IMR-90 (cell line): ENCODE data around the gene TRAF3. TPM values are rescaled to one million over a fixed set of nuclear protein-coding genes. Genes with fewer than 3 reads are reported as not detected.

Experiments used
- ATAC-seq: fragments of 200-7000 bp; cut with Tn5 transposase; 2 replicates; pipeline ENCODE4 v1.9.1; 2020; ENCODE audit warnings: low read depth, mild to moderate bottlenecking, moderate library complexity
- BruUV-seq: library from RNA; stranded (reverse); fragments of 400-500 nt; replicated peaks from 2 replicates; lab custom pipeline; 2021; lab: Mats Ljungman, UMichigan
- CTCF ChIA-PET: fragments of 300-600 bp; formaldehyde crosslinking; extraction: SDS; loops from one replicate; lab custom pipeline; 2021; ENCODE audit warnings: antibody characterized with exemption; lab: Yijun Ruan, JAX
- POLR2A ChIA-PET: fragments of 300-600 bp; sonication (Branson Sonifier 250); formaldehyde crosslinking; loops from one replicate; lab custom pipeline; 2022; ENCODE audit warnings: antibody characterized with exemption; ENCODE audit not compliant: unreplicated experiment; lab: Charles Lee
- DNase-seq: peaks from one replicate; pipeline ENCODE4 v3.0.0; 2013
- H2AFZ ChIP-seq: replicated peaks from 2 replicates; pipeline ENCODE3; 2013; ENCODE audit warnings: low read length, mild to moderate bottlenecking; ENCODE audit not compliant: poor library complexity
- H2AK5ac ChIP-seq: 2 replicates; pipeline ENCODE4 v1.6.1; 2013; ENCODE audit warnings: low read depth, low read length, inconsistent platforms
- H2AK9ac ChIP-seq: replicated peaks from 2 replicates; pipeline ENCODE3; 2013; ENCODE audit warnings: mild to moderate bottlenecking, low read depth, low read length, moderate library complexity; ENCODE audit not compliant: poor library complexity
- H2BK120ac ChIP-seq: 2 replicates; pipeline ENCODE4 v1.6.1; 2013; ENCODE audit warnings: low read depth, low read length, inconsistent platforms
- H2BK15ac ChIP-seq: 3 replicates; pipeline ENCODE4 v1.6.1; 2013; ENCODE audit warnings: low read depth, low read length, inconsistent platforms
- H2BK20ac ChIP-seq: 2 replicates; pipeline ENCODE4 v1.6.1; 2013; ENCODE audit warnings: low read depth, mild to moderate bottlenecking, inconsistent platforms, low read length, moderate library complexity
- H2BK5ac ChIP-seq: 2 replicates; pipeline ENCODE4 v1.6.1; 2013; ENCODE audit warnings: mild to moderate bottlenecking, low read depth, low read length, inconsistent platforms; ENCODE audit not compliant: poor library complexity, severe bottlenecking
- H3K14ac ChIP-seq: replicated peaks from 2 replicates; pipeline ENCODE4 v1.6.1; 2013; ENCODE audit warnings: low read depth, low read length, inconsistent platforms
- H3K18ac ChIP-seq: 2 replicates; pipeline ENCODE4 v1.6.1; 2013; ENCODE audit warnings: low read depth, low read length, control low read depth
- H3K23ac ChIP-seq: 2 replicates; pipeline ENCODE4 v1.6.1; 2013; ENCODE audit warnings: low read depth, low read length, inconsistent platforms
- H3K27ac ChIP-seq: 2 replicates; pipeline ENCODE4 v1.5.1; 2013; ENCODE audit warnings: mild to moderate bottlenecking, control low read depth, low read length; ENCODE audit not compliant: insufficient read depth
- H3K27me3 ChIP-seq: 2 replicates; pipeline ENCODE4 v1.6.1; 2013; ENCODE audit warnings: low read length; ENCODE audit not compliant: control insufficient read depth, insufficient read depth
- H3K36me3 ChIP-seq: 2 replicates; pipeline ENCODE4 v1.6.1; 2013; ENCODE audit warnings: low read length, mixed read lengths; ENCODE audit not compliant: control insufficient read depth, insufficient read depth
- H3K4ac ChIP-seq: 2 replicates; pipeline ENCODE4 v1.6.1; 2013; ENCODE audit warnings: low read depth, low read length, inconsistent platforms
- H3K4me1 ChIP-seq: 2 replicates; pipeline ENCODE4 v1.6.1; 2013; ENCODE audit warnings: low read length, mixed read lengths; ENCODE audit not compliant: control insufficient read depth, insufficient read depth
- H3K4me2 ChIP-seq: 2 replicates; pipeline ENCODE4 v1.6.1; 2013; ENCODE audit warnings: low read depth, mild to moderate bottlenecking, control low read depth, low read length, moderate library complexity
- H3K4me3 ChIP-seq: 2 replicates; pipeline ENCODE4 v1.5.1; 2013; ENCODE audit warnings: low read depth, mild to moderate bottlenecking, control low read depth, low read length, moderate library complexity; ENCODE audit not compliant: insufficient read depth
- H3K56ac ChIP-seq: 2 replicates; pipeline ENCODE4 v1.6.1; 2013; ENCODE audit warnings: low read length, inconsistent platforms; ENCODE audit not compliant: insufficient read depth; ENCODE audit errors: extremely low read depth
- H3K79me1 ChIP-seq, 2 experiments: 2 replicates each; pipeline ENCODE4 v1.6.1; 2013; ENCODE audit warnings: low read length in 2 of 2, inconsistent platforms in 1 of 2, low read depth in 1 of 2
- H3K9ac ChIP-seq: 2 replicates; pipeline ENCODE4 v1.6.1; 2013; ENCODE audit warnings: low read depth, low read length, control low read depth
- H3K9me1 ChIP-seq: 2 replicates; pipeline ENCODE4 v1.6.1; 2013; ENCODE audit warnings: low read length, inconsistent platforms; ENCODE audit not compliant: insufficient read depth
- H3K9me3 ChIP-seq: 2 replicates; pipeline ENCODE4 v1.6.1; 2013; ENCODE audit warnings: low read length; ENCODE audit not compliant: control insufficient read depth, insufficient read depth
- H4K20me1 ChIP-seq: 2 replicates; pipeline ENCODE4 v1.6.1; 2013; ENCODE audit warnings: low read length, inconsistent platforms; ENCODE audit not compliant: insufficient read depth
- H4K5ac ChIP-seq: 2 replicates; pipeline ENCODE4 v1.6.1; 2013; ENCODE audit warnings: mild to moderate bottlenecking, low read depth, low read length, control low read depth
- H4K8ac ChIP-seq, 2 experiments: 2 replicates each; pipeline ENCODE4 v1.6.1; 2013; ENCODE audit warnings: low read depth in 2 of 2, low read length in 2 of 2, control low read depth in 1 of 2, inconsistent platforms in 1 of 2
- H4K91ac ChIP-seq: 2 replicates; pipeline ENCODE4 v1.6.1; 2013; ENCODE audit warnings: low read depth, low read length, inconsistent platforms; ENCODE audit not compliant: insufficient read depth
- BHLHE40 ChIP-seq: fragments of 150-350 bp; IDR thresholded peaks from 2 replicates; pipeline ENCODE4 v1.6.1; 2016; ENCODE audit warnings: mild to moderate bottlenecking, low read depth, low read length
- CEBPB ChIP-seq: IDR thresholded peaks from 2 replicates; pipeline ENCODE4 v1.6.1; 2012; ENCODE audit warnings: low read depth, low read length, improper control_type of control experiment
- CHD1 ChIP-seq: IDR thresholded peaks from 2 replicates; pipeline ENCODE4 v1.6.1; 2012; ENCODE audit warnings: low read depth, low read length, improper control_type of control experiment
- ELK1 ChIP-seq: fragments of 150-350 bp; IDR thresholded peaks from 2 replicates; pipeline ENCODE4 v1.6.1; 2016; ENCODE audit warnings: low read depth, mild to moderate bottlenecking, low read length, moderate library complexity, borderline replicate concordance
- FOS ChIP-seq: fragments of 150-350 bp; IDR thresholded peaks from 2 replicates; pipeline ENCODE4 v1.6.1; 2016; ENCODE audit warnings: low read depth, low read length
- MXI1 ChIP-seq: IDR thresholded peaks from 2 replicates; pipeline ENCODE4 v1.6.1; 2012; ENCODE audit warnings: low read depth, mild to moderate bottlenecking, low read length, moderate library complexity, borderline replicate concordance
- NFE2L2 ChIP-seq: fragments of 150-350 bp; IDR thresholded peaks from 2 replicates; pipeline ENCODE4 v1.6.1; 2016; ENCODE audit warnings: low read depth, mild to moderate bottlenecking, low read length
- RAD21 ChIP-seq: IDR thresholded peaks from 2 replicates; pipeline ENCODE4 v1.6.1; 2012; ENCODE audit warnings: low read length, improper control_type of control experiment
- RCOR1 ChIP-seq: IDR thresholded peaks from 2 replicates; pipeline ENCODE4 v1.6.1; 2012; ENCODE audit warnings: mild to moderate bottlenecking, low read length, improper control_type of control experiment; ENCODE audit not compliant: insufficient replicate concordance
- RFX5 ChIP-seq: IDR thresholded peaks from 2 replicates; pipeline ENCODE4 v1.8.0; 2012; ENCODE audit warnings: low read depth, mild to moderate bottlenecking, low read length, moderate library complexity
- SMC3 ChIP-seq: fragments of 150-350 bp; IDR thresholded peaks from 2 replicates; pipeline ENCODE4 v1.6.1; 2016; ENCODE audit warnings: low read depth, mild to moderate bottlenecking, antibody characterized with exemption, low read length, moderate library complexity
- USF2 ChIP-seq: fragments of 150-350 bp; IDR thresholded peaks from 2 replicates; pipeline ENCODE4 v1.6.1; 2017; ENCODE audit warnings: mild to moderate bottlenecking, antibody characterized with exemption, low read length, low read depth
- WGBS, 2 experiments: methylation state at CpG; one replicate each; pipeline versions ENCODE4 v1.1.5 to v1.1.7; 2013; ENCODE audit warnings: missing lambda C conversion rate in 2 of 2; ENCODE audit not compliant: insufficient read length in 1 of 2; ENCODE audit errors: extremely low coverage in 2 of 2; 5-methylcytosine and 5-hydroxymethylcytosine counted together
- dilution Hi-C: fragments of 300-500 bp; cut with HindIII; formaldehyde crosslinking; loops from one replicate; pipeline ENCODE4 v1.14.3; 2018; ENCODE audit warnings: low sequenced_read_pairs; ENCODE audit not compliant: unreplicated experiment
- in situ Hi-C: fragments of 300-500 bp; cut with MboI; formaldehyde crosslinking; loops from 3 replicates; pipeline ENCODE4 v1.14.3; 2019; ENCODE audit warnings: low sequenced_read_pairs, inconsistent platforms, mixed read lengths
- intact Hi-C: fragments of 100-400 bp; cut with micrococcal nuclease; formaldehyde crosslinking; loops from 2 replicates; pipeline ENCODE4 v1.10.0; 2022
- polyA plus RNA-seq, 3 experiments: library from polyadenylated mRNA; depleted of rRNA; stranded (reverse); fragments of >200 nt; gene quantifications; 2 replicates each; pipeline ENCODE4 v1.2.3, GENCODE V29; 2012; ENCODE audit warnings: low replicate concordance in 1 of 3
- total RNA-seq: library from RNA; depleted of rRNA; stranded (reverse); fragments of >200 nt; gene quantifications from 2 replicates; pipeline ENCODE4 v1.2.3, GENCODE V29; 2012
- TF ChIP-seq, protein P1 (sequence below): conservative IDR thresholded peaks from 2 replicates; pipeline ENCODE4 v1.5.1; 2012; ENCODE audit warnings: mild to moderate bottlenecking, low read depth, low read length, improper control_type of control experiment

The TRAF3 gene
- total and polyA plus RNA-seq, 2 of the 4 experiments (the other 2 are of a cell fraction) = 21.2 to 25.3 TPM

DNA sequence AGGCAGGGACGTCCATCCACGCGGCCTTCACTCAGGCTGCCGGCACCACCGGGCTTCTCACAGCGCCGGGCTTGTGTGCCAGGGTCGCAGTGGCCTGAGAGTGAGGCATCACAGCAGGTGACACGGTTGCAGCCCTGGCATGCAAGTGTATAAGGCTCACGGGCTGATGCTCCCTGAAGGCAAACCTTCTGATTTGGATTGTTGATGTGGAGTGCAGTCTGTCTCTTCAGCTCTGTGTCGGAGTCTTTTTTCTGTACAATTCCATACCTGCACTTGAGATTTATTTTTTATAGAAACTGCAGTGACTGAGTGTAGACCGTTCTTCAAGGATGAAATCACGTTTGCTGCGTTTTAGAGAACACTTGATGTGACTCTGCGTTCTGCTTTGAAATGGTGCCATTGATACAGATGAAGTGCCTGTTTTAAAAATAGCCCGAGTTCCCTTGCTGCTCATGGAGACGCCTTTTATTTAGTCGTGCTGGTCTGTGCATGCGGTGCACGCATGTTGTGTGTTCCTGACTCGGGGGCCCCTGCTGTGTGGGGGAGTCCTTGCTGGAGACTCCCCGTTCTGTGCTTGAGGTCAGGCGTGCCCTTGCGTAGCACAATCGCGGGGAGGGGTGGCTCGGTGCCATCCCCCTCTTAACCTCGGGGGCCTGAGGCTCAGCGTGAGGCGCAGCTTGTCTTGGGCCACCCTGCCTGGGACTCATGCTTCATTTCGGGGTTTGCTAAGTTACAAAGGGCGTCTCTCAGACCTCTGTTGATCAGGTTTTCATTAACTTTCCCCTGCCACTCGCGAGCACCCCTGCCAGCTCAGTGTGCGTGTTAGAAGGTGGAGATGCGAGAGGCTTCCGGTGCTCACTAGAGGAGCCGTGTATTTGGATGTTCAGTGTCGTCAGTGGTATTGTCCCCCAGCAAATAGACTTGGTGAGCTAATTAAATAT lies 123.7 kb downstream of the TRAF3 start:
- no peak overlapping the region for H2BK15ac ChIP-seq
- no peaks in the 10 kb centered on the region for H3K4me1 ChIP-seq
- peaks cover 2% of the 10 kb centered on the region for H3K9me1 ChIP-seq
- no peak overlapping the region for H3K23ac ChIP-seq
- H3K9ac ChIP-seq = no peak overlapping the region
- peaks cover 0 to 5% of the 10 kb centered on the region in 2 experiments; a peak in 1 of 4 replicates for H3K79me1 ChIP-seq
- no peaks in the 10 kb centered on the region for H3K27me3 ChIP-seq
- H3K56ac ChIP-seq = no peak overlapping the region
- H4K8ac ChIP-seq = no peak overlapping the region
- H3K4me3 ChIP-seq = no peak overlapping the region
- H2AK9ac ChIP-seq = no peak overlapping the region
- H4K20me1 ChIP-seq = no peaks in the 10 kb centered on the region
- WGBS, 2 experiments = 91% methylated on average over 20 of the region's 39 CpGs; no CpG with 5 or more reads in 1 of the 2 experiments
- ATAC-seq = no peak
- BruUV-seq = no TSS peak
- dilution Hi-C loops (no loop called here), in situ Hi-C loops (no loop called here), intact Hi-C loops (no loop called here)
- H2AK5ac ChIP-seq = no peak overlapping the region
- no peak overlapping the region for H3K4ac ChIP-seq
- ChIA-PET POLR2A (no interaction called here), CTCF (no interaction called here)
- H3K14ac ChIP-seq = no peak overlapping the region
- no peak overlapping the region for H2BK120ac ChIP-seq
- no peaks in the 10 kb centered on the region for H3K9me3 ChIP-seq
- H2BK20ac ChIP-seq = no peak overlapping the region
- no peak overlapping the region for H2AFZ ChIP-seq
- H4K5ac ChIP-seq = no peak overlapping the region
- H2BK5ac ChIP-seq = no peak overlapping the region
- no peak overlapping the region for H3K4me2 ChIP-seq
- no peak for DNase-seq
- peaks cover 27% of the 10 kb centered on the region for H3K36me3 ChIP-seq
- TF ChIP-seq BHLHE40 = no peak
- TF ChIP-seq SMC3 = no peak
- TF ChIP-seq RAD21 = no peak
- TF ChIP-seq MXI1 = no peak
- no peak for TF ChIP-seq NFE2L2
- no peak for TF ChIP-seq USF2
- no peak for TF ChIP-seq RFX5
- TF ChIP-seq RCOR1 = no peak
- TF ChIP-seq, protein P1, sequence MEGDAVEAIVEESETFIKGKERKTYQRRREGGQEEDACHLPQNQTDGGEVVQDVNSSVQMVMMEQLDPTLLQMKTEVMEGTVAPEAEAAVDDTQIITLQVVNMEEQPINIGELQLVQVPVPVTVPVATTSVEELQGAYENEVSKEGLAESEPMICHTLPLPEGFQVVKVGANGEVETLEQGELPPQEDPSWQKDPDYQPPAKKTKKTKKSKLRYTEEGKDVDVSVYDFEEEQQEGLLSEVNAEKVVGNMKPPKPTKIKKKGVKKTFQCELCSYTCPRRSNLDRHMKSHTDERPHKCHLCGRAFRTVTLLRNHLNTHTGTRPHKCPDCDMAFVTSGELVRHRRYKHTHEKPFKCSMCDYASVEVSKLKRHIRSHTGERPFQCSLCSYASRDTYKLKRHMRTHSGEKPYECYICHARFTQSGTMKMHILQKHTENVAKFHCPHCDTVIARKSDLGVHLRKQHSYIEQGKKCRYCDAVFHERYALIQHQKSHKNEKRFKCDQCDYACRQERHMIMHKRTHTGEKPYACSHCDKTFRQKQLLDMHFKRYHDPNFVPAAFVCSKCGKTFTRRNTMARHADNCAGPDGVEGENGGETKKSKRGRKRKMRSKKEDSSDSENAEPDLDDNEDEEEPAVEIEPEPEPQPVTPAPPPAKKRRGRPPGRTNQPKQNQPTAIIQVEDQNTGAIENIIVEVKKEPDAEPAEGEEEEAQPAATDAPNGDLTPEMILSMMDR = no peak
- no peak for TF ChIP-seq CEBPB
- no peak for TF ChIP-seq CHD1
- TF ChIP-seq ELK1 = no peak
- TF ChIP-seq FOS = no peak
- no peak overlapping the region for H3K27ac ChIP-seq
- no peak overlapping the region for H3K18ac ChIP-seq
- no peak overlapping the region for H4K91ac ChIP-seq
